C4-2B (cell line): ENCODE measurements around the gene RAP2B.

Experiments used
- H3K27ac ChIP-seq: fragments of 450-650 bp; 2 replicates; pipeline ENCODE4 v1.5.1; 2017
- ZFX ChIP-seq: fragments of 450-650 bp; IDR thresholded peaks from 2 replicates; pipeline ENCODE4 v1.6.1; 2017
- TF ChIP-seq, protein P1 (sequence below): fragments of 450-650 bp; conservative IDR thresholded peaks from 2 replicates; pipeline ENCODE4 v1.5.1; 2017; ENCODE audit warnings: mild to moderate bottlenecking

The RAP2B gene

GRCh38 chr3:153169793-153170383 is 7.9 kb downstream of the RAP2B start:
- H3K27ac ChIP-seq: no peak overlapping the region
- no peak for TF ChIP-seq ZFX
- TF ChIP-seq, protein P1, sequence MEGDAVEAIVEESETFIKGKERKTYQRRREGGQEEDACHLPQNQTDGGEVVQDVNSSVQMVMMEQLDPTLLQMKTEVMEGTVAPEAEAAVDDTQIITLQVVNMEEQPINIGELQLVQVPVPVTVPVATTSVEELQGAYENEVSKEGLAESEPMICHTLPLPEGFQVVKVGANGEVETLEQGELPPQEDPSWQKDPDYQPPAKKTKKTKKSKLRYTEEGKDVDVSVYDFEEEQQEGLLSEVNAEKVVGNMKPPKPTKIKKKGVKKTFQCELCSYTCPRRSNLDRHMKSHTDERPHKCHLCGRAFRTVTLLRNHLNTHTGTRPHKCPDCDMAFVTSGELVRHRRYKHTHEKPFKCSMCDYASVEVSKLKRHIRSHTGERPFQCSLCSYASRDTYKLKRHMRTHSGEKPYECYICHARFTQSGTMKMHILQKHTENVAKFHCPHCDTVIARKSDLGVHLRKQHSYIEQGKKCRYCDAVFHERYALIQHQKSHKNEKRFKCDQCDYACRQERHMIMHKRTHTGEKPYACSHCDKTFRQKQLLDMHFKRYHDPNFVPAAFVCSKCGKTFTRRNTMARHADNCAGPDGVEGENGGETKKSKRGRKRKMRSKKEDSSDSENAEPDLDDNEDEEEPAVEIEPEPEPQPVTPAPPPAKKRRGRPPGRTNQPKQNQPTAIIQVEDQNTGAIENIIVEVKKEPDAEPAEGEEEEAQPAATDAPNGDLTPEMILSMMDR: no peak

DNA sequence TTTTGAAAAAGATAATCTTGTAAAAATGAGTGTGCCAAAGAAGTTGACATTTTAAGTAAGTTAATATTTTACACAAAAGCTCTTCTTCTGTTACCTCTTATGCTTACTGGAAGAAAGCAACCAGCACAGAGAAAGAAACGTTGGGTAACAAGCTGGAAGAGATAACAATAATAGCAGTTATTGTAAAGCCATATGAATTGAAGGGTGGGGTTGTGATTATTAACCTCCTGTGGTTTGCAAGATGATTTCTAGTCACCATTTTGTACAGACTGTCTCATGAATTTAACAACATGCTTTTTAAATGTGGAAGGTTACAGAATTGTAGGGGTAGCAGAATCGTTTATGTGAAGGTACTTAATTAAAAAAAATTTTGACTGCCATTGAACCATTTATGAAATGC is 9.2 kb downstream of the RAP2B start:
- no peak overlapping the region for H3K27ac ChIP-seq
- TF ChIP-seq ZFX: no peak
- TF ChIP-seq, protein P1: no peak

DNA sequence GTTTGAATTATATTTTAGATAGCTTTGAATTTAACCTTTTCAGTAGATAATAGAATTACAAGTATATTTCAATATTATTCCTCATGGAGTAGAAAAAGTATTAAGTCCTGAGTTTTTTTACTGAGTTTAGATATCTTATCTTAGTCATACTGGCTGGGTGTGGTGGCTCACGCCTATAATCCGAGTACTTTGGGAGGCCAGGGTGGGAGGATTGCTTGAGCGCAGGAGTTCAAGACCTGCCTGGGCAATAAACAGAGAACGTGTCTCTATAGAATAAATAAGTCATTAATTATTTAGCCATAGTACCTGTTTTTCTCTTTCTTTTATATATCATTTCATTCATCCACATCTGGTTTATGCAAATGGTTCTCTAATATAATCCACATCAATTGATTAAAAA is 9.9 kb downstream of the RAP2B start:
- no peak for TF ChIP-seq ZFX
- TF ChIP-seq, protein P1: no peak
- no peak overlapping the region for H3K27ac ChIP-seq

- no peak for TF ChIP-seq ZFX
- TF ChIP-seq, protein P1: no peak
- H3K27ac ChIP-seq: no peak overlapping the region
Measured at GRCh38 chr3:153172796-153173757, 11.1 kb downstream of the RAP2B start.

DNA sequence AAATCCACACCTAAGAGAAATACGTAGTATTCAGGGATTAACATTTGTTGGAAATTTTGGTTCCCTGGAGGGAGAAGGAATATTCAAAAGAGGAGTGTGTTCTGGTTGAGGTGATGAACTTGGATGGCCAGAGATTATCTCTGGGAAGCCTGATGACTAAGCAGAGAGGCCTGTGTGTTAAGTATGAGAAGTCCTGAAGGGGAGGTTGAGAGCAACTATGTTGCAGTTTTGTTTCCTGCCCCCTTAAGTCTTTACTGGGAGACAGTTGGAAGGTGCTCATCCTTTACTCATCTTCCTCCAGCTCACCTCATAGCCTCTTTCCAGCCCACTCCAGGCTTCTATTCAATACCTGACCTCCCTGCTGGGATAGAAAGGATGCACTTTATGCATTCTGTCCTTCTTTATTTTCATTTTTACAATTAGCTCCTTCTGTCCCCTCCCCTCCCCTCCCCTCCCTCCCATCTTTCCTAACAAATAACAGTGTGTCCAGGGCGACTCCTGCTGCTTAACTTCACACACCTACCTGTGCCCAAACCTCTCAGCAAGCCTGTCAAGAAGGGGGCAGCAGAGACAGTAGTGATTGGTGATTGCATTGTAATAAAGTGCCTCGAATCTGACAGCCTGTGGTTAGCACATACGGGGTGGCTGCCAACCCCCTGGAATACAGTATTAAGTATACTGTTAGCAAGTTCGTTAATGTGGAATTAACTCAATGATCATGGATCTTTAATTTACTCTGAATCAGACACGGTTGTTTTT is 11.9 kb downstream of the RAP2B start:
- TF ChIP-seq, protein P1: peak; percentile 14
- TF ChIP-seq ZFX: no peak
- H3K27ac ChIP-seq: no peak overlapping the region

DNA sequence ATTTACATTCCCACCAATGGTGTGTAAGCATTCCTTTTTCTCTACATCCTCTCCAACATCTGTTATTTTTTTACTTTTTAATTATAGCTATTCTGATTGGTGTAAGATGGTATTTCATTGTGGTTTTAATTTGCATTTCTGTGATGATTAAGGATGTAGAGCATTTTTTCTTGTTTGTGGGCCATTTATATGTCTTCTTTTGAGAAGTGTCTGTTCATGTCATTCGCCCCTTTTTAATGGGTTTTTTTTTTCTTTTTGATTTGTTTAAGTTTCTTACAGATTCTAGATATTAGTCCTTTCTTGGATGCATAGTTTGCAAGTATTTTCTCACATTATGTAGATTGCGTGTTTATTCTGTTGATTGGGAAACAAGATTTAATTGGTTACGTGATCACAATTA is 14.2 kb downstream of the RAP2B start:
- TF ChIP-seq, protein P1: no peak
- TF ChIP-seq ZFX: no peak

More for the DNA sequence above, 14.2 kb downstream of the RAP2B start:
- H3K27ac ChIP-seq: no peak overlapping the region
